ENCODE results near the gene DNM2. TPM values are rescaled to one million over a fixed set of nuclear protein-coding genes. Genes with fewer than 3 reads are reported as not detected.
A peak's percentile ranks its signal among the peaks of the same experiment; 100 is the strongest.

Gene DNM2
- total and polyA plus RNA-seq, 2 of the 13 experiments (the other 11 are each of a cell fraction or from before 2014, with no cell fraction given): 41.7 to 59.8 TPM

DNA sequence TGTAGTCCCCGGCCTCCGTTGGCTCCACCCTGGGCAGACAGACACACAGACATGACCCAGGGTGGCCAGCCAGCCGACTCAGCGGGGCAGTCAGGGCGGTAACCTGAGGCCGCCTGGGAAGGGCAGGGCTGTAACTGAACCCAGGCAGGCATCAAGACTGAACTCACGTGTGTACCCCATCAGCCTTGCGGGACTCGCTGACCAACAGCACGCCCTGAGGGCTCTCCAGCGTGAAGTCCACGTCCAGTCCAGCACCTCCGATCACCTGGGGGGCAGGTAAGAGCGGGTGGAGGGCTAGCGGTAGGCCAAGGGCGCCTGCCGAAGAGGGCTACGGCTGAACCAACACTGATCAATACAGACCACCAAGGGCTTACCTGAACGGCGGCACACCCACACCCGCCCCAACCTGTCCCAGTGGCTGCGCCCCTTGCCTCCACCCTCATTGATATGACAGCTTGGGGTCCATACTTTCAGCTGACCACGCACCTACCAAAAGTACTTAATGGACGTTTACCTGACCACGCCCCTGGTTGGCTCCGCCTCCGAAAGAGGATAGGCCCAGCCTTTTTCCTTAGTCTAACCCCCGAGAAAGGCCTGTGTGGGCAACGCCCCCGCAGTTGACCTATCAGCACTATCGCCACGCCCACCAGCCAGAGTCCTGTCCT is 117.3 kb downstream of the DNM2 start (continued):
- TF ChIP-seq, protein P1, sequence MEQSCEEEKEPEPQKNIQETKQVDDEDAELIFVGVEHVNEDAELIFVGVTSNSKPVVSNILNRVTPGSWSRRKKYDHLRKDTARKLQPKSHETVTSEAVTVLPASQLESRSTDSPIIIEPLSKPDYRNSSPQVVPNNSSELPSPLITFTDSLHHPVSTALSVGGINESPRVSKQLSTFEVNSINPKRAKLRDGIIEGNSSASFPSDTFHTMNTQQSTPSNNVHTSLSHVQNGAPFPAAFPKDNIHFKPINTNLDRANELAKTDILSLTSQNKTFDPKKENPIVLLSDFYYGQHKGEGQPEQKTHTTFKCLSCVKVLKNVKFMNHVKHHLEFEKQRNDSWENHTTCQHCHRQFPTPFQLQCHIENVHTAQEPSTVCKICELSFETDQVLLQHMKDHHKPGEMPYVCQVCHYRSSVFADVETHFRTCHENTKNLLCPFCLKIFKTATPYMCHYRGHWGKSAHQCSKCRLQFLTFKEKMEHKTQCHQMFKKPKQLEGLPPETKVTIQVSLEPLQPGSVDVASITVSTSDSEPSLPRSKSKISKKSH (CRISPR knock-in tag; IDR thresholded peaks at IDR 0.05; ENCODE audit: borderline replicate concordance): no peak
- no peak for TF ChIP-seq ZNF766 (CRISPR knock-in tag; IDR thresholded peaks at IDR 0.05; ENCODE audit: borderline replicate concordance)
- TF ChIP-seq MAF1 (CRISPR knock-in tag; IDR thresholded peaks at IDR 0.05; ENCODE audit: borderline replicate concordance): no peak
- TF ChIP-seq, protein P2, sequence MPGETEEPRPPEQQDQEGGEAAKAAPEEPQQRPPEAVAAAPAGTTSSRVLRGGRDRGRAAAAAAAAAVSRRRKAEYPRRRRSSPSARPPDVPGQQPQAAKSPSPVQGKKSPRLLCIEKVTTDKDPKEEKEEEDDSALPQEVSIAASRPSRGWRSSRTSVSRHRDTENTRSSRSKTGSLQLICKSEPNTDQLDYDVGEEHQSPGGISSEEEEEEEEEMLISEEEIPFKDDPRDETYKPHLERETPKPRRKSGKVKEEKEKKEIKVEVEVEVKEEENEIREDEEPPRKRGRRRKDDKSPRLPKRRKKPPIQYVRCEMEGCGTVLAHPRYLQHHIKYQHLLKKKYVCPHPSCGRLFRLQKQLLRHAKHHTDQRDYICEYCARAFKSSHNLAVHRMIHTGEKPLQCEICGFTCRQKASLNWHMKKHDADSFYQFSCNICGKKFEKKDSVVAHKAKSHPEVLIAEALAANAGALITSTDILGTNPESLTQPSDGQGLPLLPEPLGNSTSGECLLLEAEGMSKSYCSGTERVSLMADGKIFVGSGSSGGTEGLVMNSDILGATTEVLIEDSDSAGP (CRISPR knock-in tag; IDR thresholded peaks at IDR 0.05; ENCODE audit: borderline replicate concordance): no peak
- no peak for TF ChIP-seq TCF12 (IDR thresholded peaks at IDR 0.05)
- 0 out of 2 replicates have a peak, but pooled peaks have one; percentile 44 for TF ChIP-seq TCF12 (CRISPR knock-in tag; IDR thresholded peaks at IDR 0.05)
- no peak for TF ChIP-seq KDM2A (CRISPR knock-in tag; IDR thresholded peaks at IDR 0.05; ENCODE audit: borderline replicate concordance, low read depth)
- no peak for TF ChIP-seq KIAA2018 (CRISPR knock-in tag; IDR thresholded peaks at IDR 0.05; ENCODE audit: borderline replicate concordance)
- TF ChIP-seq SP5 (CRISPR knock-in tag; IDR thresholded peaks at IDR 0.05; ENCODE audit: borderline replicate concordance, low read depth): no peak
- TF ChIP-seq, protein P3, sequence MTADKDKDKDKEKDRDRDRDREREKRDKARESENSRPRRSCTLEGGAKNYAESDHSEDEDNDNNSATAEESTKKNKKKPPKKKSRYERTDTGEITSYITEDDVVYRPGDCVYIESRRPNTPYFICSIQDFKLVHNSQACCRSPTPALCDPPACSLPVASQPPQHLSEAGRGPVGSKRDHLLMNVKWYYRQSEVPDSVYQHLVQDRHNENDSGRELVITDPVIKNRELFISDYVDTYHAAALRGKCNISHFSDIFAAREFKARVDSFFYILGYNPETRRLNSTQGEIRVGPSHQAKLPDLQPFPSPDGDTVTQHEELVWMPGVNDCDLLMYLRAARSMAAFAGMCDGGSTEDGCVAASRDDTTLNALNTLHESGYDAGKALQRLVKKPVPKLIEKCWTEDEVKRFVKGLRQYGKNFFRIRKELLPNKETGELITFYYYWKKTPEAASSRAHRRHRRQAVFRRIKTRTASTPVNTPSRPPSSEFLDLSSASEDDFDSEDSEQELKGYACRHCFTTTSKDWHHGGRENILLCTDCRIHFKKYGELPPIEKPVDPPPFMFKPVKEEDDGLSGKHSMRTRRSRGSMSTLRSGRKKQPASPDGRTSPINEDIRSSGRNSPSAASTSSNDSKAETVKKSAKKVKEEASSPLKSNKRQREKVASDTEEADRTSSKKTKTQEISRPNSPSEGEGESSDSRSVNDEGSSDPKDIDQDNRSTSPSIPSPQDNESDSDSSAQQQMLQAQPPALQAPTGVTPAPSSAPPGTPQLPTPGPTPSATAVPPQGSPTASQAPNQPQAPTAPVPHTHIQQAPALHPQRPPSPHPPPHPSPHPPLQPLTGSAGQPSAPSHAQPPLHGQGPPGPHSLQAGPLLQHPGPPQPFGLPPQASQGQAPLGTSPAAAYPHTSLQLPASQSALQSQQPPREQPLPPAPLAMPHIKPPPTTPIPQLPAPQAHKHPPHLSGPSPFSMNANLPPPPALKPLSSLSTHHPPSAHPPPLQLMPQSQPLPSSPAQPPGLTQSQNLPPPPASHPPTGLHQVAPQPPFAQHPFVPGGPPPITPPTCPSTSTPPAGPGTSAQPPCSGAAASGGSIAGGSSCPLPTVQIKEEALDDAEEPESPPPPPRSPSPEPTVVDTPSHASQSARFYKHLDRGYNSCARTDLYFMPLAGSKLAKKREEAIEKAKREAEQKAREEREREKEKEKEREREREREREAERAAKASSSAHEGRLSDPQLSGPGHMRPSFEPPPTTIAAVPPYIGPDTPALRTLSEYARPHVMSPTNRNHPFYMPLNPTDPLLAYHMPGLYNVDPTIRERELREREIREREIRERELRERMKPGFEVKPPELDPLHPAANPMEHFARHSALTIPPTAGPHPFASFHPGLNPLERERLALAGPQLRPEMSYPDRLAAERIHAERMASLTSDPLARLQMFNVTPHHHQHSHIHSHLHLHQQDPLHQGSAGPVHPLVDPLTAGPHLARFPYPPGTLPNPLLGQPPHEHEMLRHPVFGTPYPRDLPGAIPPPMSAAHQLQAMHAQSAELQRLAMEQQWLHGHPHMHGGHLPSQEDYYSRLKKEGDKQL (CRISPR knock-in tag; IDR thresholded peaks at IDR 0.05; ENCODE audit: low read depth): no peak
- no peak for TF ChIP-seq ZNF501 (CRISPR knock-in tag; IDR thresholded peaks at IDR 0.05)

All from HepG2 (cell line).